HepG2 (cell line): ENCODE measurements around the gene BRD2. TPM values are rescaled to one million over a fixed set of nuclear protein-coding genes. Genes with fewer than 3 reads are reported as not detected.

Source experiments
- AKAP8 ChIP-seq: sonication (generic); formaldehyde crosslinking; IDR thresholded peaks from 2 replicates; pipeline ENCODE4 v1.5.1; 2020; ENCODE audit warnings: mild to moderate bottlenecking, missing genetic modification reagents
- CBX5 ChIP-seq: sonication (generic); formaldehyde crosslinking; IDR thresholded peaks from 2 replicates; pipeline ENCODE4 v1.4.0; 2020; ENCODE audit warnings: missing genetic modification reagents, borderline replicate concordance
- ETV5 ChIP-seq: IDR thresholded peaks from 2 replicates; pipeline ENCODE4 v1.6.1; 2018; ENCODE audit warnings: missing biosample characterization, missing genetic modification reagents, inconsistent platforms, borderline replicate concordance
- EZH2 ChIP-seq: conservative IDR thresholded peaks from 2 replicates; pipeline ENCODE4 v1.6.1; 2012; ENCODE audit warnings: mild to moderate bottlenecking, low read depth, low read length, moderate library complexity
- GZF1 ChIP-seq: sonication (generic); formaldehyde crosslinking; IDR thresholded peaks from 2 replicates; pipeline ENCODE4 v1.5.1; 2020; ENCODE audit warnings: mild to moderate bottlenecking, missing genetic modification reagents
- HCFC1 ChIP-seq: fragments of 150-350 bp; IDR thresholded peaks from 2 replicates; pipeline ENCODE4 v1.6.1; 2014; ENCODE audit warnings: low read depth, low read length
- RARA ChIP-seq: IDR thresholded peaks from 2 replicates; pipeline ENCODE4 v1.6.1; 2016; ENCODE audit warnings: missing genetic modification reagents, missing compliant biosample characterization
- SMC3 ChIP-seq: IDR thresholded peaks from 2 replicates; pipeline ENCODE4 v1.6.1; 2011; ENCODE audit warnings: low read length, improper control_type of control experiment
- SRSF4 ChIP-seq: fragments of 200-400 bp; formaldehyde crosslinking; IDR thresholded peaks from one replicate; pipeline ENCODE4 v1.6.1; 2018; ENCODE audit warnings: mild to moderate bottlenecking, low read depth, low read length, moderate library complexity; ENCODE audit not compliant: poor library complexity, severe bottlenecking
- U2AF2 ChIP-seq: fragments of 200-400 bp; formaldehyde crosslinking; IDR thresholded peaks from 2 replicates; pipeline ENCODE4 v1.6.1; 2017; ENCODE audit warnings: low read depth, mild to moderate bottlenecking, low read length
- ZFP1 ChIP-seq: IDR thresholded peaks from 2 replicates; pipeline ENCODE4 v1.6.1; 2016
- ZKSCAN8 ChIP-seq: IDR thresholded peaks from 2 replicates; pipeline ENCODE4 v1.6.1; 2016; ENCODE audit warnings: borderline replicate concordance, missing genetic modification reagents, missing compliant biosample characterization
- ZNF547 ChIP-seq: sonication (generic); formaldehyde crosslinking; IDR thresholded peaks from 2 replicates; pipeline ENCODE4 v1.5.1; 2020; ENCODE audit warnings: mild to moderate bottlenecking, missing genetic modification reagents
- ZNF629 ChIP-seq: sonication (generic); formaldehyde crosslinking; conservative IDR thresholded peaks from 2 replicates; pipeline ENCODE4 v1.5.0; 2020; ENCODE audit warnings: missing genetic modification reagents
- polyA plus RNA-seq, 8 experiments: library from polyadenylated mRNA; depleted of rRNA in 3 of 8; stranded (reverse) in 7 of 8; unstranded in 1 of 8; fragments of >200 nt; fragmentation: Illumina TruSeq in 4 of 8; extraction: Trizol in 4 of 8; gene quantifications; 2 replicates each; pipeline versions ENCODE4 v1.2.1 to v1.2.3, GENCODE V29; 2011 to 2016; ENCODE audit warnings: low read depth in 4 of 8, missing spikeins in 1 of 8, mixed read lengths in 1 of 8; ENCODE audit not compliant: insufficient read depth in 1 of 8
- total RNA-seq, 5 experiments: library from RNA; depleted of rRNA; stranded (reverse); fragments of >200 nt; fragmentation: Illumina TruSeq; extraction: Trizol; gene quantifications; 2 replicates each; pipeline ENCODE4 v1.2.3, GENCODE V29; 2016; ENCODE audit warnings: low read depth in 1 of 5
- TF ChIP-seq, protein P1 (sequence below): sonication (generic); formaldehyde crosslinking; IDR thresholded peaks from 2 replicates; pipeline ENCODE4 v1.4.0; 2020; ENCODE audit warnings: missing genetic modification reagents
- TF ChIP-seq, protein P2 (sequence below): IDR thresholded peaks from 2 replicates; pipeline ENCODE4 v1.6.1; 2016
- TF ChIP-seq, protein P3 (sequence below): sonication (generic); formaldehyde crosslinking; IDR thresholded peaks from 2 replicates; pipeline ENCODE4 v1.8.0; 2022; ENCODE audit warnings: missing genetic modification reagents, mild to moderate bottlenecking, borderline replicate concordance
- TF ChIP-seq, protein P4 (sequence below): sonication (generic); formaldehyde crosslinking; IDR thresholded peaks from 2 replicates; pipeline ENCODE4 v1.5.1; 2020; ENCODE audit warnings: mild to moderate bottlenecking, moderate library complexity, missing genetic modification reagents
- TF ChIP-seq, protein P5 (sequence below): sonication (generic); formaldehyde crosslinking; IDR thresholded peaks from 2 replicates; pipeline ENCODE4 v1.9.0; 2022; ENCODE audit warnings: missing genetic modification reagents, mild to moderate bottlenecking, borderline replicate concordance

The BRD2 gene
- total and polyA plus RNA-seq, 2 of the 13 experiments (the other 11 are each of a cell fraction or from before 2014, with no cell fraction given): 143 to 202 TPM

DNA sequence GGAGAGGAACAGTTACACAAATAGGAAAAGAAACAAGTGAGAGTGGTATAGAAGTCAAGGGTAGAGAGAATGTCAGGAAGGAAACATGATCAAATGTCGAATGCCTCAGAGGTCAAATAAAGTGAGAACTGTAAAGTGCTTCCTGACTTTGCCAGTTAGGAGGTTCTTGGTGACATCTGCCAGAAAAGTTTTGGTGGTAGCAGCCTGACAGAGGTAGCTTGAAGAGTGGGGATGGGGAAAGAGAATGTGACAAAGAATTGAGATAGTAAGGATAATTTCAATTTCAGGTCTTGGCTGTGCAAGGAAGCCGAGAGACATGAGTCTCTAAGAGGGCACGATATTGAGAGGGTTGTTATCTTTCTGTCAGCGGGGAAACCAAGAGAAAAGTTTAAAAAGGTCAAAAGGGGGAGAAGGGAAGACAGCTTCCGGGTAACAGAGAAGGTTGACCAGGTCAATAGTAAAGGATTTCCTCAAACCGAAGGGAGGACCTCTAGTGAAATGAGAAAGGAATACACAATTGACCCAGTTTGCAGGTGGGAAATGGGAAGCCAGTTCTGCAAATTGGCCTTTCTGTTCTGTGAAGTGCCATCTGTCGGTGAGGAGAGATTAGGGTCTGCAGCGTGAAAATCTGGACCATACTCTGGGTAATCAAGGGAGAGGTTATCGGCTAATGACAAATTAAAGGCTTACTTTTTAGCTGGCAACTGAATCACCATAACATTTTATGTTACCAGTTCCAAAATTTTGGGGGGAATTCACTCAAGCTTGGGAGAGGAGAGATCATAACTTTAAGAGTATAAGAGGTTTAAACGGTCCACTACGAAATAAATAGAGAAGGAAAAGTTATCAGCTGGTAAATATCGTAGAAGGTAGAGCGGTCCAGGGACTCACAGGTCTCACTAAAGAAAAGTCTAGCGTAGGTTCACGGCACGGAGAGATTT is 973 bp upstream of the BRD2 start (continued):
- TF ChIP-seq, protein P1, sequence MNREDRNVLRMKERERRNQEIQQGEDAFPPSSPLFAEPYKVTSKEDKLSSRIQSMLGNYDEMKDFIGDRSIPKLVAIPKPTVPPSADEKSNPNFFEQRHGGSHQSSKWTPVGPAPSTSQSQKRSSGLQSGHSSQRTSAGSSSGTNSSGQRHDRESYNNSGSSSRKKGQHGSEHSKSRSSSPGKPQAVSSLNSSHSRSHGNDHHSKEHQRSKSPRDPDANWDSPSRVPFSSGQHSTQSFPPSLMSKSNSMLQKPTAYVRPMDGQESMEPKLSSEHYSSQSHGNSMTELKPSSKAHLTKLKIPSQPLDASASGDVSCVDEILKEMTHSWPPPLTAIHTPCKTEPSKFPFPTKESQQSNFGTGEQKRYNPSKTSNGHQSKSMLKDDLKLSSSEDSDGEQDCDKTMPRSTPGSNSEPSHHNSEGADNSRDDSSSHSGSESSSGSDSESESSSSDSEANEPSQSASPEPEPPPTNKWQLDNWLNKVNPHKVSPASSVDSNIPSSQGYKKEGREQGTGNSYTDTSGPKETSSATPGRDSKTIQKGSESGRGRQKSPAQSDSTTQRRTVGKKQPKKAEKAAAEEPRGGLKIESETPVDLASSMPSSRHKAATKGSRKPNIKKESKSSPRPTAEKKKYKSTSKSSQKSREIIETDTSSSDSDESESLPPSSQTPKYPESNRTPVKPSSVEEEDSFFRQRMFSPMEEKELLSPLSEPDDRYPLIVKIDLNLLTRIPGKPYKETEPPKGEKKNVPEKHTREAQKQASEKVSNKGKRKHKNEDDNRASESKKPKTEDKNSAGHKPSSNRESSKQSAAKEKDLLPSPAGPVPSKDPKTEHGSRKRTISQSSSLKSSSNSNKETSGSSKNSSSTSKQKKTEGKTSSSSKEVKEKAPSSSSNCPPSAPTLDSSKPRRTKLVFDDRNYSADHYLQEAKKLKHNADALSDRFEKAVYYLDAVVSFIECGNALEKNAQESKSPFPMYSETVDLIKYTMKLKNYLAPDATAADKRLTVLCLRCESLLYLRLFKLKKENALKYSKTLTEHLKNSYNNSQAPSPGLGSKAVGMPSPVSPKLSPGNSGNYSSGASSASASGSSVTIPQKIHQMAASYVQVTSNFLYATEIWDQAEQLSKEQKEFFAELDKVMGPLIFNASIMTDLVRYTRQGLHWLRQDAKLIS (CRISPR knock-in tag): no peak
- TF ChIP-seq ZNF629 (CRISPR knock-in tag) (peak; percentile 98), ETV5 (CRISPR knock-in tag) (peak; percentile 43; the same call in 1 of the 2 replicates), SRSF4 (no peak), ZFP1 (peak; percentile 44; the same call in 1 of the 2 replicates), ZKSCAN8 (CRISPR knock-in tag) (0 out of 2 replicates have a peak, but pooled peaks have one; percentile 5), EZH2 (no peak), RARA (CRISPR knock-in tag) (peak; percentile 75), AKAP8 (CRISPR knock-in tag) (no peak), ZNF547 (CRISPR knock-in tag) (no peak), HCFC1 (no peak), U2AF2 (0 out of 2 replicates have a peak, but pooled peaks have one; percentile 12), CBX5 (CRISPR knock-in tag) (no peak), GZF1 (CRISPR knock-in tag) (no peak), SMC3 (peak; percentile 55; the same call in 1 of the 2 replicates)
- TF ChIP-seq, protein P2, sequence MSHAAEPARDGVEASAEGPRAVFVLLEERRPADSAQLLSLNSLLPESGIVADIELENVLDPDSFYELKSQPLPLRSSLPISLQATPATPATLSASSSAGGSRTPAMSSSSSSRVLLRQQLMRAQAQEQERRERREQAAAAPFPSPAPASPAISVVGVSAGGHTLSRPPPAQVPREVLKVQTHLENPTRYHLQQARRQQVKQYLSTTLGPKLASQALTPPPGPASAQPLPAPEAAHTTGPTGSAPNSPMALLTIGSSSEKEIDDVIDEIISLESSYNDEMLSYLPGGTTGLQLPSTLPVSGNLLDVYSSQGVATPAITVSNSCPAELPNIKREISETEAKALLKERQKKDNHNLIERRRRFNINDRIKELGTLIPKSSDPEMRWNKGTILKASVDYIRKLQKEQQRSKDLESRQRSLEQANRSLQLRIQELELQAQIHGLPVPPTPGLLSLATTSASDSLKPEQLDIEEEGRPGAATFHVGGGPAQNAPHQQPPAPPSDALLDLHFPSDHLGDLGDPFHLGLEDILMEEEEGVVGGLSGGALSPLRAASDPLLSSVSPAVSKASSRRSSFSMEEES (CRISPR knock-in tag): 0 out of 2 replicates have a peak, but pooled peaks have one; percentile 11
- TF ChIP-seq, protein P3, sequence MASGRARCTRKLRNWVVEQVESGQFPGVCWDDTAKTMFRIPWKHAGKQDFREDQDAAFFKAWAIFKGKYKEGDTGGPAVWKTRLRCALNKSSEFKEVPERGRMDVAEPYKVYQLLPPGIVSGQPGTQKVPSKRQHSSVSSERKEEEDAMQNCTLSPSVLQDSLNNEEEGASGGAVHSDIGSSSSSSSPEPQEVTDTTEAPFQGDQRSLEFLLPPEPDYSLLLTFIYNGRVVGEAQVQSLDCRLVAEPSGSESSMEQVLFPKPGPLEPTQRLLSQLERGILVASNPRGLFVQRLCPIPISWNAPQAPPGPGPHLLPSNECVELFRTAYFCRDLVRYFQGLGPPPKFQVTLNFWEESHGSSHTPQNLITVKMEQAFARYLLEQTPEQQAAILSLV (CRISPR knock-in tag): no peak
- TF ChIP-seq, protein P4, sequence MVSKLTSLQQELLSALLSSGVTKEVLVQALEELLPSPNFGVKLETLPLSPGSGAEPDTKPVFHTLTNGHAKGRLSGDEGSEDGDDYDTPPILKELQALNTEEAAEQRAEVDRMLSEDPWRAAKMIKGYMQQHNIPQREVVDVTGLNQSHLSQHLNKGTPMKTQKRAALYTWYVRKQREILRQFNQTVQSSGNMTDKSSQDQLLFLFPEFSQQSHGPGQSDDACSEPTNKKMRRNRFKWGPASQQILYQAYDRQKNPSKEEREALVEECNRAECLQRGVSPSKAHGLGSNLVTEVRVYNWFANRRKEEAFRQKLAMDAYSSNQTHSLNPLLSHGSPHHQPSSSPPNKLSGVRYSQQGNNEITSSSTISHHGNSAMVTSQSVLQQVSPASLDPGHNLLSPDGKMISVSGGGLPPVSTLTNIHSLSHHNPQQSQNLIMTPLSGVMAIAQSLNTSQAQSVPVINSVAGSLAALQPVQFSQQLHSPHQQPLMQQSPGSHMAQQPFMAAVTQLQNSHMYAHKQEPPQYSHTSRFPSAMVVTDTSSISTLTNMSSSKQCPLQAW (CRISPR knock-in tag): peak; percentile 61; the same call in 1 of the 2 replicates
- TF ChIP-seq, protein P5, sequence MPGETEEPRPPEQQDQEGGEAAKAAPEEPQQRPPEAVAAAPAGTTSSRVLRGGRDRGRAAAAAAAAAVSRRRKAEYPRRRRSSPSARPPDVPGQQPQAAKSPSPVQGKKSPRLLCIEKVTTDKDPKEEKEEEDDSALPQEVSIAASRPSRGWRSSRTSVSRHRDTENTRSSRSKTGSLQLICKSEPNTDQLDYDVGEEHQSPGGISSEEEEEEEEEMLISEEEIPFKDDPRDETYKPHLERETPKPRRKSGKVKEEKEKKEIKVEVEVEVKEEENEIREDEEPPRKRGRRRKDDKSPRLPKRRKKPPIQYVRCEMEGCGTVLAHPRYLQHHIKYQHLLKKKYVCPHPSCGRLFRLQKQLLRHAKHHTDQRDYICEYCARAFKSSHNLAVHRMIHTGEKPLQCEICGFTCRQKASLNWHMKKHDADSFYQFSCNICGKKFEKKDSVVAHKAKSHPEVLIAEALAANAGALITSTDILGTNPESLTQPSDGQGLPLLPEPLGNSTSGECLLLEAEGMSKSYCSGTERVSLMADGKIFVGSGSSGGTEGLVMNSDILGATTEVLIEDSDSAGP (CRISPR knock-in tag): no peak
